Stimulated activated naive CD8-positive, alpha-beta T cell treated with anti-CD3 and anti-CD28 coated beads, Interleukin-15, Interleukin-2, amounts not matched to agents 100 ng/mL and 50 ng/mL, for 24 hours (primary cell): ENCODE results near the gene ACP3.
"Not testable (repeated sequence)": the region's sequence is repeated elsewhere in the genome, so short reads cannot be mapped to it uniquely, and the experiment has no call there.

Source experiments
- H3K27ac Mint-ChIP-seq: one replicate; pipeline ENCODE4 v1.8.0; 2021; ENCODE audit warnings: mild to moderate bottlenecking, mixed read lengths
- H3K27me3 Mint-ChIP-seq: one replicate; pipeline ENCODE4 v1.8.0; 2021; ENCODE audit warnings: mixed read lengths
- H3K36me3 Mint-ChIP-seq: one replicate; pipeline ENCODE4 v1.8.0; 2021; ENCODE audit warnings: low read depth, mixed read lengths
- H3K4me1 Mint-ChIP-seq: one replicate; pipeline ENCODE4 v1.8.0; 2021; ENCODE audit warnings: low read depth, mixed read lengths
- H3K4me3 Mint-ChIP-seq: one replicate; pipeline ENCODE4 v1.8.0; 2021; ENCODE audit warnings: mild to moderate bottlenecking, mixed read lengths
- H3K9me3 Mint-ChIP-seq: one replicate; pipeline ENCODE4 v1.8.0; 2021; ENCODE audit warnings: mixed read lengths

ACP3 gene

DNA sequence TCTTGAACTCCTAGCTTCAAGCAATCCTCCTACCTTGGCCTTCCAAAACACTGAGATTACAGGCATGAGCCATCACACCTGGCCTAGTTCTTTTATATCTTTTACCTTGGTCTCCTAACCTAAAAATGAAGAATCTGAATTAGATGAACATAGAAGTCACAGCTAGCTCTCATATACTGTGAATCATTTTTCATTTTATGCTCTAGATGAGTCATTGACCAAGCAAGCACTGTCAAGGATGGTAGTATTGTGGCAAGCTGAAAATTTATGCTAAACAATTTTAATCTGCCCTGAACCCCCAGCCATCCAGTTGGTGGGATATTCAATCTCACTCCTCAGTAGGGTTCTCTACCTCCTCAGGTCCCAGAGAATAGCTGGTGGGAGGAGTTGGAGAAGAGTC, 51.8 kb downstream of the ACP3 start:
- H3K9me3 Mint-ChIP-seq: no peaks in the 10 kb centered on the region
- H3K4me3 Mint-ChIP-seq: no peak overlapping the region
- H3K27ac Mint-ChIP-seq: no peak overlapping the region
- H3K4me1 Mint-ChIP-seq: no peaks in the 10 kb centered on the region
- no peaks in the 10 kb centered on the region for H3K36me3 Mint-ChIP-seq
- H3K27me3 Mint-ChIP-seq: peaks cover 4% of the 10 kb centered on the region

- H3K27ac Mint-ChIP-seq: not testable (repeated sequence)
Observed at GRCh38 chr3:132376945-132377354, 59.7 kb downstream of the ACP3 start.

DNA sequence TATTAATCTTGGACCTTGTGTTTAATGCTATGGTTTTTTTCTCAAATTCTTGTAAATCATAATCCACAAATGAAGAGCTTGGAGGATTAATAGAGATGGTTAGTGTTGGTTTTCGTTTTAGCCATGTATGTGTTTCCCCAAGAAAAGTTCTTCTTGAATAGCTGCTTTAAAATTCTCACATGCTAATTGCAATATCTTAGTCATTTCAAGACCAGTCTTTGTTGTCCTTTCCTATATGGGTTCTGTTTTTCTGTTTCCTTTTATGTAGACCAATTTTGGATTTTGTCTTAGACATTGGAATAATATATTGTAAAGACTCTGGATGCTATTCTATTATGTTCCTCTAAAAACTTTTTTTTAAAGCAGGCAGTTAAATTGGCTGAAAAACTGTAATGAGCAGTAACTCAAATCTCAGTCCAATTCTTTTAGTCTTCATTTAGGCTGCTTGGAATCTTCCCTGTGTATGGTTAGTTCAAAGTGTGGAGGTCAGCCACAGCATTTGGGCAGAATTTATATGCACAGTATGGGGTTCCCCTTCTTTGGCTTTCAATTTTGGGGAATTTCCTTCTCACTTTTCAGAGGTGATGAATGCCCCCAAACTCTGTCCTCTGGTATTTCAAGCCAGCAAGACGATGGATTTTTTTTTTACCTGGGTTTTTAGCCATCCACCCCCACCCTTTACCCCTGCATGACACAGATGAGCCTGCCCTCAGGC, 61.0 kb downstream of the ACP3 start:
- H3K4me1 Mint-ChIP-seq: peaks cover 4% of the 10 kb centered on the region
- no peak overlapping the region for H3K4me3 Mint-ChIP-seq
- no peaks in the 10 kb centered on the region for H3K36me3 Mint-ChIP-seq
- no peak overlapping the region for H3K27ac Mint-ChIP-seq
- peaks cover 26% of the 10 kb centered on the region for H3K27me3 Mint-ChIP-seq
- no peaks in the 10 kb centered on the region for H3K9me3 Mint-ChIP-seq

More at GRCh38 chr3:132376945-132377354, 59.7 kb downstream of the ACP3 start:
- Mint-ChIP-seq H3K27me3 (peaks cover 25% of the 10 kb centered on the region), H3K4me3 (peak overlapping the region; percentile 31)
- not testable (repeated sequence) for H3K9me3 Mint-ChIP-seq, H3K36me3 Mint-ChIP-seq, H3K4me1 Mint-ChIP-seq

DNA sequence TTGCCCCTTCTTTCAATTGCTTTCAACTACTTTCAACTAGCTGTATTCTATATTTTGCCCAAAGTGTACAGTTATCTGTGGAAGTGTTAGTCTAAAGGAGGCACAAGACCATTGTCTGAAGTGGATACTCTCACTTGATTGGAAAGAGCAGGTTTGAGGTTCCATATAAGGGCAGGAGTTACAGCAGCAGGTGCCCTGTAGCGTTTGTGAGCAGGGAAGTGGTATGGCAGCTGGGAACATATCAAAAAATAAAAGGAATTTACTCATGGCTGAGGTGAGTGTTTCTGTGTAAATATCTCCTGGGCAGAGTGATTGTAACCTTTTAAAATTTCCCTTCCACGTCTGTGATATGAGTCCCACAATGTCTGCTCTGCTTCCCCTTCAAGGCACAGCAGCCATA, 61.6 kb downstream of the ACP3 start:
- Mint-ChIP-seq H3K27me3 (peaks cover 26% of the 10 kb centered on the region), H3K9me3 (no peaks in the 10 kb centered on the region), H3K36me3 (no peaks in the 10 kb centered on the region), H3K4me3 (no peak overlapping the region), H3K4me1 (peaks cover 4% of the 10 kb centered on the region), H3K27ac (no peak overlapping the region)

GRCh38 chr3:132380920-132381319, 63.7 kb downstream of the ACP3 start:
- H3K4me1 Mint-ChIP-seq: peaks cover 4% of the 10 kb centered on the region
- H3K27me3 Mint-ChIP-seq: peaks cover 26% of the 10 kb centered on the region
- no peak overlapping the region for H3K4me3 Mint-ChIP-seq
- H3K9me3 Mint-ChIP-seq: no peaks in the 10 kb centered on the region
- H3K27ac Mint-ChIP-seq: no peak overlapping the region
- H3K36me3 Mint-ChIP-seq: no peaks in the 10 kb centered on the region

DNA sequence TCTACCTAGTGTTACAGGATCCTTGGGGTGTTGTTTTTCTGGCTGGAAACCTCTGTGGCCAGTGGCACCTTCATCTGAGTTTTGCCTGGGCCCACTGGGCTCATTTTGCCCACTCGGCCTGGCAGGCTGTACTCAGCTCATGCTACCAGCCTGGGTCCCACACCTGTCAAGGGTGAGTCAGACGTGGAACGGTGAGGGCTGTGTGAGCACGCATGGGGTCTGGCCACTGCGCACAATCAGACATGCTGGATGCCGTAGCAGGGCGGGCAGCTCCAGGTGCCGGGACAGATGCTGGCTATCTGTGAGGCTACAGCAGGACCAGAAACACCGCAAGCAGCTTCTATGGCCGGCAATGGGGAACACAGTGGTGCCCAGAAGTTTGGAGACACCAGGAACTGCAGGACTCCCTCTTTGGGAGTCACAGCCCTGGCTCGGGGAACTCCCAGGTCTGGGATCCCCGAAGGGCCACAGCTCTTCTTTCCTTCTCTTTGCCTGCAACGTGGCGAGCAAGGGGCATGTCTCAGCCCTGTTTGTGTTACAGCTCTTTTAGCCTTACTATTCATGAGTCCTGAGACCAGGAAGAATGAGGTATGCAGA, 64.2 kb downstream of the ACP3 start:
- Mint-ChIP-seq H3K9me3 (no peaks in the 10 kb centered on the region), H3K36me3 (no peaks in the 10 kb centered on the region), H3K27me3 (peaks cover 26% of the 10 kb centered on the region), H3K27ac (no peak overlapping the region), H3K4me1 (peaks cover 4% of the 10 kb centered on the region), H3K4me3 (no peak overlapping the region)

DNA sequence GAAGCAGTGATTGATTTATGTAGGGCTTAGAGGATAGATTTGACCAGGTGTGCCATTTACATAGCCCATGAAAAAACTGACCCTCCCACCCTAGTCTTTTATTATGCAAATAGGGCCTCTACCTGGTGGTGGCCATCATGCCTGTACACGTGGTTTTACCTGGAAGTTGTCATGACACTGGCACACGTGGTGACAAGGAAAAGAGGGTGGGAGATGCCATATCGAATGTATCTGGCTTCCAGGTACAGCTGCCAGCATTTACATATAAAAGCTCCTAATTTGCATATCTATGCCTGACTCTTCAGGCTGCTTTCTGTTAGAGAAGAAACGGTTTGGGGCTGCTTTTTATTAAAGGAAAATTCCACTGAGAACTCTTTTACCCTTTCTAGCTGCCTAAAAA, 65.1 kb downstream of the ACP3 start:
- no peaks in the 10 kb centered on the region for H3K9me3 Mint-ChIP-seq
- H3K27me3 Mint-ChIP-seq: peaks cover 26% of the 10 kb centered on the region
- no peaks in the 10 kb centered on the region for H3K36me3 Mint-ChIP-seq
- H3K4me1 Mint-ChIP-seq: peaks cover 4% of the 10 kb centered on the region
- no peak overlapping the region for H3K27ac Mint-ChIP-seq
- no peak overlapping the region for H3K4me3 Mint-ChIP-seq

DNA sequence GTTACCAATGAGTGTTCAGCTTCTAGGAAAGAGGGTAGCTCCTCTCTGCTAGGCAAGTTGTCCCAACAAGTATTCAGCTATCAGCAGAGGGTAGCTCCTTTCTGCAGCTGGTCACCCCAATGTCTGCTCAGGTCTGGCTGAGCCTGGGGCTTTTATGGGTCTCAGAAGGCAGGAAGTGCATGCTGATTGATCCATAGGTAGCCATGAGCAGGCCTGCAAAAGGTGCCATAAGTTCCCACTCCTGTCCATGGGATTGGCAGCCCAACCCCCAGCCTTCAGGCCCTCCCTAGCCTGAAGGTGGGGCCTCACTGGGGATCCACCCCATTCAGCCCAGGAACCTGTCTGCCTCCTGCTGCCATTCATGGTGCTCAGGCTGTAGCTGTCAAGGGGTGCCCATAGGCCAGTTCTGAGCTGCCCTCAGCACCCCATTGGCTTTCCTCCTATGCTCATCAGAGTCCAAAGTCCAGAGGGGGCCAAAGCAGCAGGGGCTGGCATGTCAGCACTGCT, 65.5 kb downstream of the ACP3 start:
- no peak overlapping the region for H3K27ac Mint-ChIP-seq
- peaks cover 26% of the 10 kb centered on the region for H3K27me3 Mint-ChIP-seq
- no peaks in the 10 kb centered on the region for H3K36me3 Mint-ChIP-seq
- no peak overlapping the region for H3K4me3 Mint-ChIP-seq
- peaks cover 4% of the 10 kb centered on the region for H3K4me1 Mint-ChIP-seq
- no peaks in the 10 kb centered on the region for H3K9me3 Mint-ChIP-seq

DNA sequence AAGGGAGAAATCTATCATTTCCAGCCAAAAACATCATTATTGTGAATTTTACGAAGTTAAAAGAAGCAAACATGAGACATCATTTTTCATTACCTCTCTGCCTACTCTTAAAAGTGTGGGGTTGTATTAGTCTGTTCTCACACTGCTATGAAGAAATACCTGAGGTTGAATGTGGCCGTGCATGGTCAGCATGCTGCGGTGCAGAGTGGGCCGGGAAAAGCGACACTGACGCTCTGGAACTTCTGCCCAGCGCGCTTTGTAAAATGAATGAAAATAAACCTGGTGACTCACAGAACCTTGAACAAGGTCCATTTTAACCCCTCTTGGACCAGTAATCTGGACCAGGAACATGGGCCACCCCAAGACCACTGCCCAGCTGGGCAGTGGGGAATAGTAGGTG, 69.1 kb downstream of the ACP3 start:
- Mint-ChIP-seq H3K9me3 (no peaks in the 10 kb centered on the region), H3K4me3 (no peak overlapping the region), H3K4me1 (no peaks in the 10 kb centered on the region), H3K36me3 (no peaks in the 10 kb centered on the region), H3K27me3 (peaks cover 4% of the 10 kb centered on the region), H3K27ac (no peak overlapping the region)

- not testable (repeated sequence) for H3K4me1 Mint-ChIP-seq, H3K36me3 Mint-ChIP-seq, H3K27me3 Mint-ChIP-seq, H3K9me3 Mint-ChIP-seq, H3K27ac Mint-ChIP-seq, H3K4me3 Mint-ChIP-seq
Observed at GRCh38 chr3:132392675-132393074, 75.5 kb downstream of the ACP3 start.

- no peaks in the 10 kb centered on the region for H3K36me3 Mint-ChIP-seq
- H3K27ac Mint-ChIP-seq: no peak overlapping the region
- H3K4me3 Mint-ChIP-seq: no peak overlapping the region
- no peaks in the 10 kb centered on the region for H3K4me1 Mint-ChIP-seq
- H3K9me3 Mint-ChIP-seq: peaks cover 4% of the 10 kb centered on the region
- no peaks in the 10 kb centered on the region for H3K27me3 Mint-ChIP-seq
Observed at GRCh38 chr3:132394320-132394719, 77.1 kb downstream of the ACP3 start.

GRCh38 chr3:132395126-132395525, 77.9 kb downstream of the ACP3 start:
- Mint-ChIP-seq H3K27me3 (no peaks in the 10 kb centered on the region), H3K36me3 (no peaks in the 10 kb centered on the region), H3K4me3 (no peak overlapping the region), H3K9me3 (peaks cover 4% of the 10 kb centered on the region), H3K27ac (no peak overlapping the region), H3K4me1 (no peaks in the 10 kb centered on the region)

DNA sequence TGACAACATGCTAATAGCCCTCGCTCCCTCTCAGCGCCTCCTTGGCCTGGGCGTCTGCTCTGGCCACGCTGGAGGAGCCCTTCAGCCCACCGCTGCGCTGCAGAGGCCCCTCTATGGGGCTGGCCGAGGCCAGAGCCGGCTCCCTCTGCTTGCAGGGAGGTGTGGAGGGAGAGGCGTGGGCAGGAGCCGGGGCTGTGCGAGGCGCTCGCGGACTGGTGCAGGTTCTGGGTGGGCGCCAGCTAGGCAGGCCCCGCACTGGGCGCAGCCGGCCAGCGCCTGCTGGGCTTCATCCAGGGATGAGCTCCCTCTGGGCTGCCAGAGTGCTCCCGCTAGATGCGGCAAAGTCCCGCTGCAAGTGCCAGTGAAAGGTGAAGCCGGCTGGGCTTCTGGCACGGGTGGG, 79.0 kb downstream of the ACP3 start:
- Mint-ChIP-seq H3K4me1 (no peaks in the 10 kb centered on the region), H3K36me3 (no peaks in the 10 kb centered on the region), H3K4me3 (no peak overlapping the region), H3K27ac (no peak overlapping the region), H3K9me3 (peaks cover 4% of the 10 kb centered on the region), H3K27me3 (peaks cover under 1% of the 10 kb centered on the region)

GRCh38 chr3:132396776-132397175, 79.6 kb downstream of the ACP3 start:
- H3K4me3 Mint-ChIP-seq: not testable (repeated sequence)

GRCh38 chr3:132399054-132399929, 82.1 kb downstream of the ACP3 start:
- H3K4me3 Mint-ChIP-seq: no peak overlapping the region
- H3K27ac Mint-ChIP-seq: no peak overlapping the region
- H3K9me3 Mint-ChIP-seq: peaks cover 4% of the 10 kb centered on the region
- H3K27me3 Mint-ChIP-seq: peaks cover 4% of the 10 kb centered on the region
- H3K36me3 Mint-ChIP-seq: no peaks in the 10 kb centered on the region
- no peaks in the 10 kb centered on the region for H3K4me1 Mint-ChIP-seq

More at GRCh38 chr3:132396776-132397175, 79.6 kb downstream of the ACP3 start:
- not testable (repeated sequence) for H3K27ac Mint-ChIP-seq, H3K4me1 Mint-ChIP-seq, H3K27me3 Mint-ChIP-seq, H3K36me3 Mint-ChIP-seq, H3K9me3 Mint-ChIP-seq
